ENCODE results near the gene KRTAP19-8.

Gene KRTAP19-8, protein sequence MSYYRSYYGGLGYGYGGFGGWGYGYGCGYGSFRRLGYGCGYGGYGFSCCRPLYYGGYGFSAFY

GRCh38 chr21:31038376-31038775 is at the start of gene KRTAP19-8:
TSS of gene KRTAP19-8 (minus strand) at chr21:31038476. CDS start at chr21:31038443, 33 bp downstream.
- no peak for DNase-seq (ENCODE audit: low read depth)

DNA sequence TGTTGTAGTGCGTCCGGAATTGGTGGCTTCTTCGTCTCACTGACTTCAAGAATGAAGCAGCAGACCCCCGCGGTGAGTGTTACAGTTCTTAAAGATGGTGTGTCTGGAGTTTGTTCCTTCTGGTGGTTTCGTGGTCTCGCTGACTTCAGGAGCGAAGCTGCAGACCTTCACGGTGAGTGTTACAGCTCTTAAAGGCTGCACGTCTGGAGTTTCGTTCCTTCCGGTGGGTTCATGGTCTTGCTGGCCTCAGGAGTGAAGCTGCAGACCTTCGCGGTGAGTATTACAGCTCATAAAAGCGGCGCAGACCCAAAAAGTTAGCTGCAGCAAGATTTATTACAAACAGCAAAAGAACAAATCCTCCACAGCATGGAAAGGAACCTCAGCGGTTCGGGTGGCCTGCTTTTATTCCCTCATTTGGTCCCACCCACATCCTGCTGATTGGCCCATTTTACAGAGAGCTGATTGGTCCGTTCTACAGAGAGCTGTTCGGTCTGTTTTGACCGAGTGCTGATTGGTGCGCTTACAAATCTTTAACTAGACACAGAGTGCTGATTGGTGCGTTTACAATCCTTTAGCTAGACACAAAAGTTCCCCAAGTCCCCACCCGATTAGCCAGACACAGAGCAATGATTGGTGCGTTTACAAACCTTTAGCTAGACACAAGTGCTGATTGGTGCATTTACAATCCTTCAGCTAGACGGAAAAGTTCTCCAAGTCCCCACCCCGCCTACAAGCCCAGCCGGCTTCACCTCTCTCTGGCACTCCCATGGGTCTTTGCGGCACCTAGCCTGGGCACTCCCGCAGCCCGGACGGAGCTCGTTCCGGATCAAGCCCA is 49.6 kb upstream of the KRTAP19-8 start:
- DNase-seq (ENCODE audit: low read depth): no peak

DNA sequence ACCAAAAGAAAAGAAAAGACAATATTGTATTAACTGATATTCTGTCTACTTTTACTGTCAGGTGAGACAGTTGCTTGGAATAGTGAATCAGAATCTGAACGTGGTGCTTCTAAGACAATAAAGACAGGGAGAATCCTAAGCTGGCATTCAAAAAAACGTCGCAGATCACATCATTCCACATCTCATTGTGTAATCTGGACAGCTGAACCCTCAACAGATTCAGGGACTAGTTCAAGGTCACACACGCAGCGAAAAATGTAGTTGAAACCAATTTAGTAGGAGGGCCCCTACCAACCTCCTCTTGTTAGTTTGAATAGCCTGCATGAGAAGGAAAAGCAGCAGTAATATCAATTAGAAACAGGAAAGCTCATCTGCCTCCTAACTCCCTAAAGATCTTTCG is 46.4 kb upstream of the KRTAP19-8 start:
- DNase-seq (ENCODE audit: low read depth): no peak

DNA sequence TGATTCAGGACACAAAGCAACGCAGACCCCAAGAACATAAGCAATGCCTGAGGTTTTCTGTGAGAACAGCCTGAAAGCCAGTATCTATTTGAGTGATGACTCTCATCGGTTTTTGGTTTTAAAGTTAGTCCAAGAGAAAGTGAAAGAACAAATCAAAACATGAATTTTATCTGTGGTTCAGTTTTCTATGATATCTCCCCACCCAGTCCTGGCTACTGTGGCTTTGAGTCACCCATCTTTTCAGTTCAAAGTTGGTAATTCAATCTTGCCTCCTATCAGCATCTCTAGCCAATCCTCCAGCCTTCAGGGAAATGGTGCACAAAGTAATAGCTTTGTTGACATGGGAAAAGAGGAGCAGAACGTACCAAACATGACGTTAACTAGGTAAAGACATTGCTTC is 40.5 kb upstream of the KRTAP19-8 start:
- DNase-seq (ENCODE audit: low read depth): no peak

GRCh38 chr21:31078216-31078615 is 39.9 kb upstream of the KRTAP19-8 start:
- DNase-seq (ENCODE audit: low read depth): no peak

GRCh38 chr21:31075848-31076247 is 37.6 kb upstream of the KRTAP19-8 start:
- no peak for DNase-seq (ENCODE audit: low read depth)

- DNase-seq (ENCODE audit: low read depth): no peak
Measured at GRCh38 chr21:31072533-31072932, 34.3 kb upstream of the KRTAP19-8 start.

GRCh38 chr21:31064803-31065202 is 26.5 kb upstream of the KRTAP19-8 start:
- no peak for DNase-seq (ENCODE audit: low read depth)

- DNase-seq (ENCODE audit: low read depth): no peak
Measured at GRCh38 chr21:31052489-31053142, 14.3 kb upstream of the KRTAP19-8 start.

DNA sequence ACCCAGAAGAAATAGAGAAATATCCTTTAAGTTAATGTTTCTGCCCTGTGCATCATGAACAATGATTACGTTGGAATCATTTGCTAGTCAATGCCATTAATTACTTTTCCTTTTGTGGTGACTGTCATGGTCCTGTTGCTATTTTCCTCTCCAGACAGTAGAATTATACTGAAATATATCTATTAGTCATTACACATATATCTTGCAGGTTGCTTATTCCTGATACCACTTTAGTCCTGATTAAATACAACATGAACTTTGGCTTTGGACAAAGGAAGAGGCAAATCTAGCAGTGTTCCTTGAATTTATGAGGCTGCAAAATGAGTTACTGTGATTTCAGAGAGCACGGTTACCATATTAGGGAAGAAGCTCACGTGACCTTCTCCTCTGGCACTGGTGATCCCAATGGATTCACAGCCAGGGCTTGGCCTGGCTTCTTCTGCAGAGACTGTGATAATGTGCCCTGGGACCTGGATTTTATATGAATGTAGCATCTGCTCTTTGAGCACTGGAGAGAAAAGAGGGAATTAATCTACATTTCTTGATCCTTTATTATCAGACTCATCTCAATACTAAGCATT is 12.4 kb upstream of the KRTAP19-8 start:
- no peak for DNase-seq (ENCODE audit: low read depth)

DNA sequence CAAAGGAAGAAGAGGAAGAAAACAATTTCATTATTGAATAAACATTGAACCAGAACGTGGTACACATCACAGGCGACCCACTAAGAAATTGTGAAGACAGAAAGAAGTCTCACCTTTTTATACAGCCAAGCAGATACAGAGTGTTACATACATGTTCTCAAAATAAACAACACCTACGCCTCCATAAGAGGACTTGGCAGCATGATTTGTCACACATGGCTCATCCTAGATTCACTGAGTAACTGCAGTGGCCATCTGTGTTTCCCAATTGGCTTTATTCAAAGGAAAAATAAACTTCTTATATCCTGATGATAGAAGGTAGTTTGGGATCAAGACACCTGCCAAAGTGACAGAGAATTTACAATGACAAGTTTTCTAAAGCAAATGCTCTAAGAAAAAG is 7.6 kb upstream of the KRTAP19-8 start:
- no peak for DNase-seq (ENCODE audit: low read depth)

- no peak for DNase-seq (ENCODE audit: low read depth)
Measured at GRCh38 chr21:31043471-31043870, 5.2 kb upstream of the KRTAP19-8 start.

DNA sequence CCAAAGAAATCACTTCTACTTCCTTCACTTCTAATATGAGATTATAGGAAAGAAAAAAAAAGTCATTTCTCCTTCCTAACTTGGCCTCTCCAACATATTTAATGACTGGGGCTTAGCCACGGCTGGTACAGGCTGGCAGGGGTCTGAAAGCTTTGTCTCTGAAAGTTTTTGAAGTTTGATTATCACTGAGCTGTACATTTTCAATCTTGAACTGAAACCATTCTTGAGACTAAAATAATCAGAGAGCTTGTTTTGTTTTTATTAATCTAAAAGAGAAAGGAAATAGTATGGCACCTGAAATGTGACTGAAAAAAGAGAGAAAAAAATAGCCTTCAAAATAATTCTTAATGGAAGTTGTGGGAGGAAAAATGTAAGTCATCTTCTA is 3.8 kb upstream of the KRTAP19-8 start:
- no peak for DNase-seq (ENCODE audit: low read depth)

GRCh38 chr21:31041295-31042079 is 3.2 kb upstream of the KRTAP19-8 start:
- no peak for DNase-seq (ENCODE audit: low read depth)

DNA sequence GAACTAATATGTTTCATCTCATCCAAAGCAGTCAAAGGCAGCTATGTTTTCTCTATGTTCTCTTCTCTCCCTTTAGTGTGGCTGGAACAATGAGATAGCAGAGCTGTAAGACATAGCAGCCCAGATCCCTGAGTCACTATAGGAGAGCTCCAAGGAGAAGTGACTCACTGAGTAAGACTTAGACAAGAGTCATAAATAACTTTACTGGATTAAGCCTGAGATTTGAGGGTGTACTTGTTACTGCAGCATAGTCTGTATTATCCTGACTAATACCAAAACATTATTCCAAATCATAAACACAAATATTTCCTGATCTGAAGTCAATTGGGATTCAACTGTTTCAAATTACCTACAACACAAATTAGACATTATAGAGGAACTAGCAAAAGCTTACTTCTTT is 3.9 kb downstream of the KRTAP19-8 start:
- DNase-seq (ENCODE audit: low read depth): no peak

DNA sequence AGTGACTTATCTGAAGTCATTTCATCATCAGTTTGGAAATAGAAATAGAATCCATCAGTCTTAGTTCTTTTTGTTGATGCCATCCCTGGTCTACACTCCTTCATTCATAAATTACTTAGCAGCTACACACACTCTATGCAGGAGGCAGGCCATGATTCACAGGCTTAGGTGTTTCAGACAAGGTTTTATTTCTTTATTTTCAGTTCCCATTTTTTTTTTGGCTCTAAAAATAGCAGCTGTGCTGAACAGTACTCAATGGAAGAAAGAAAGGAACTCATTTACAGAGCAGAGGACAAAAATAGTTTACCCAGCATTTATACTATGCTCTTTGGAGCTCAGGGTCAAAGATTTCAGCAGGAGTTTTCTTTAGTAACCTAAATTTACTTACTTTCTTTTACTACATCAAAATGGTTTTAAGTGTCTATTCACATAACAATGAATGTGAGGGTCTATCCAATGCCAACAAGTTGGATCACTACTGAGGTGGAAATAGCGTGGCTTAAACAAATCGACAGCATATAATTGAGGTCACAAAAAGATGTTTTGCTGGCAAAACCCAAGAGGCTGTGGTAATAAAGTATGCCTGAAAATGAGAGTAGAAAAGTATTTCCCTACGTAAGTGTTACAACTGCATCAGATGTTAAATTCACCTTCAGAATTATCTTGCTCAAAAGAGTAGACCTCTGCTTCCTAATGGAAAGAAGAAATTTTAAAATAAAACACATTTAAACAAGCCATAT is 7.7 kb downstream of the KRTAP19-8 start:
- no peak for DNase-seq (ENCODE audit: low read depth)

DNA sequence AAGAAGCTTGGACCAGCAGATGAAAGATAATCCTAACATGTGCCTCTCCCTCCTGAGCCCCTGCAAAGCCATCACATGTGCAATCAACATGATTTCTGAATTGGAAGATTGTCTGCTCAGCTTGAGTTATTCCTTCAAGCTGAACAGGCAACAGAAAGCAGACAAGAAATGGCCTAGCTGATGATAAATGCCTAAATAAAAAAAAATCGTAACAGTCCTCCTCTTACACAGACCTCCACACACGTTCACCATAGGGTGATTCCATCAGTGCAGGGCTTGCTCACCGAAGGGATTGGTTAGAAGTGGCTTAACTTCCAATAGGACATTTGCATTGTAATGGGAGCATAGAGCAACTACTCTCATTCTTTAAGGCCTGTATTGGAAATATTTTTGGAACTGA is 14.6 kb downstream of the KRTAP19-8 start:
- DNase-seq (ENCODE audit: low read depth): no peak

DNA sequence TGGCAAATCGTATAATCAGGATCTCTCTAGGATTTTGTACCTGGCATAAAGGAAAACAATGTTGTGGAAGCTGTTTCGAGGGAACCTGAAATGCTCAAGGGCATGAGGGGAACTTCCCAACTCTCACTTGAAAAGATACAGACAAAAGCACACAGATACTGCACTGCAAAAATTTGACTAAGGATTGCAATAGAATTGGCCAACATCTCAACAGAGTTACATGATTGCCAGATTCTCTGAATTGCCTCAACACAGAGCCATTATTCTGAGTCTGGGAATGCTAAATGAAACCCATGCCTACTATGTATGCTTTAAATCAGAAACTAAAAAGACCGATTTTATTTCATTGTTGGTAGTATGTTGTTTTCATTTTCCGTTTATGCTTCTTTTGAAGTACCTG is 16.0 kb downstream of the KRTAP19-8 start:
- no peak for DNase-seq (ENCODE audit: low read depth)

- DNase-seq (ENCODE audit: low read depth): no peak
Measured at GRCh38 chr21:31018232-31018631, 20.0 kb downstream of the KRTAP19-8 start.

DNA sequence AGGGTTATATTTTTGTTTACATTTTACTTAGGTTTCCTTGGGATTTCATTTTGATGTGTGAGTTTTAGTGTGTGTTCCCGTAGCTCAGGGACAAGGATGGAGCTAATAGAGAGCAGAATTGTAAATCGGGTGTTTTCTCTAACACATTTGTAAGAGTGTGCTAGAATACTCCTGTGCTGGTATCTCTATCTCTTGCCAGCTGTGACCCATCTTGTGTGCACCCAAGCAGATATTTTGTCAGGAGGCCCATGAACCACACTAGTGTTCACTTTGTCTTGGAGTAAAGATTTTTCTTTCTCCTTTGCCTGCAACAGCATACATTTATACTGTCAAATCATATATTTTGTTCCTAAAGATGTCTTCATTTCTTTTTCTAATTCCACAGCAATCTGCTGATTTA is 23.4 kb downstream of the KRTAP19-8 start:
- DNase-seq (ENCODE audit: low read depth): no peak
